Hematopoietic multipotent progenitor cell treated with erythropoietin and hydrocortisone succinate and interleukin-3 and kit ligand, for 17 days (in vitro differentiated cells): ENCODE data around the gene SRSF3.
"Not testable (repeated sequence)": the region's sequence is repeated elsewhere in the genome, so short reads cannot be mapped to it uniquely, and the experiment has no call there.

Source experiments
- DNase-seq: peaks from one replicate; pipeline ENCODE4 v3.0.0-alpha.2; 2015; ENCODE audit warnings: low spot score

Gene SRSF3

DNA sequence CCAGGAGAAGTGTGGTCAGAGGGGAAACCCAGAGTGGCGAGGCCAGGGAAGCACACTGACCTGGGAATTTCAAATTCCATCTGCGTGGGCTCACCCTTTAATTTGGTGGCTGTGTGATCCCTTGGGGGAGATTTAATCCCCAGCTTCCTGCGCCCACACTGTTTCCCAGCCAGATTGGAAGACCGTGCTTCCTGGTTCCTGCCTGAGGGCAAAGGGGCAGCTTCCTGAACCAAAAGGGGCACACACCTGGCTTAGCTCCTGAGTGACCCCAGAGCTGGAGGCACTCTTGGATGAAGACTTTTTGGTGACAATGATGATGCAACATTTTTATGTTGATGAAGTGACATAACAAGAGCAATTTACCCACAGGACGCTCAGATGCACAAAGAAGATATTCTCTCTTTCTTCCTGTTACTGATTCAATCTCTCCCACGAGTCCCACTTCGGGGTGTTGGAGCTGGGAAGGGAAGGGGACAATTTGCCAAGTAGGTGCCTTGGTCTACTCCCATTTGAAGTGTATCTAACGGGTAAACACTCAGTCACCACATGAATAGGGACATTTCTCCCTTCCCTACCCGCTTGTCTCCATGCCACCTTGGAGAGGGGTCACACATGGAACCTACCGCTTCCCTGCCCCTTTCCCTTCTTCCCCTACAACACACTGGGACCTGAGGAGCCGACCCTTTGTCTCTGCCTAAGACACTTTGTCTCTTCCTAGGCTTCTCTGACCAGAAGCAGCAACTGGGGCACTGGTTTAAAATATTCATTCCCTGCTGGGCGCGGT, 55.7 kb downstream of the SRSF3 start:
- DNase-seq = no peak

DNA sequence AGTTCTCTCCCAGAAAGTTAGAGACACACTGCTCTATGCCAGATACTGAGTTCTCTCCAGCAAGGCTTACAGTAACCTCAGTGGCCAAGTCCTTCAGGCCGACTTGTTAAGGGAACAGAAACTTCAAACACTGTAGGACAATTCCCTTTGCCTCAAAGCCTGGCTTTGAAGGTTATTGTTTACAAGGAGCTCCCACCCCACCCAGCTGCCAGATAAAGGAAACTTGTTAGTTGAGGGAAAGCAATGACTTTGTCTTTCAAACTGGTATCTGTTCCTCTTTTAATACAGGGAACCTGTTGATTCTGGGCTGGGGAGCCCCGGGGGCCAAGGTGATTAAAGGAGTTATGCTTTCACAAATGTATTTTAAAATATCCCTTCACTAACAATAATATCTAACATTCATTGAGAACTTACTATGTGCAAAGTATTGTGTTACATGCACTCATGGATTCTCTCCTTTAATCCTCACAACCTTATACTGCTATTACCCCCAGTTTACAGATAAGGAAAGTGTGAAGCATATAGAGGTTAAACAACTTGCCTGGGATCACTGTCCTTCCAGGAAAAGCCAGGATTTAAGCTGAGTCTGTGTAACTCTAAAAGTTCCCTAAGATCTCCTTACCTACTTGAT, 56.8 kb downstream of the SRSF3 start:
- no peak for DNase-seq

- DNase-seq = no peak
Observed at GRCh38 chr6:36651659-36652379, 57.7 kb downstream of the SRSF3 start.

DNA sequence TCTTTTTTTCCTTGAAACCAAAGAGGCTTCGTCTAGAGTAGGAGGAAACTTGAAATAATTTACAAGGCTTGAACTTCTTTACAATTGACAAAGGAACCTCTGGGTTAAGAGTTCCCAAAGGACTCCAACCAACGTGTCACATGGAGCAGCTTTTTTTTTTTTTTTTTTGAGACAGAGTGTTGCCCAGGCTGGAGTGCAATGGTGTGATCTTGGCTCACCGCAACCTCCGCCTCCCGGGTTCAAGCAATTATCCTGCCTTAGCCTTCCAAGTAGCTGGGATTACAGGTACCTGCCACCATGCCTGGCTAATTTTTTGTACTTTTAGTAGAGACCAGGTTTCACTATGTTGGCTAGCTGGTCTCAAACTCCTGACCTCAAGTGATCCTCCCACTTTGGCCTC, 60.3 kb downstream of the SRSF3 start:
- DNase-seq = not testable (repeated sequence)
